Measurements from ENCODE around the gene KCNH8. TPM values are rescaled to one million over a fixed set of nuclear protein-coding genes. Genes with fewer than 3 reads are reported as not detected.

KCNH8 gene
- total and polyA plus RNA-seq, 9 donors = 0.08 to 0.37 (median 0.12) TPM

GRCh38 chr3:19522305-19522704 is 374.0 kb downstream of the KCNH8 start:
- DNase-seq = no peak
- Histone ChIP-seq H3K27me3 (ENCODE audit: control insufficient read depth, insufficient read depth, low read length) (no peaks in the 10 kb centered on the region), H3K4me1 (ENCODE audit: control insufficient read depth, insufficient read depth, low read length) (no peaks in the 10 kb centered on the region), H3K9me3 (replicated peaks; ENCODE audit: control insufficient read depth, low read depth, low read length) (no peaks in the 10 kb centered on the region), H3K27ac (ENCODE audit: low read length) (no peak overlapping the region), H3K36me3 (ENCODE audit: control insufficient read depth, insufficient read depth, low read length) (no peaks in the 10 kb centered on the region), H3K4me3 (ENCODE audit: low read length) (no peak overlapping the region)
- WGBS (ENCODE audit: insufficient coverage) = 100% methylated on average over 1 of the region's 1 CpG

GRCh38 chr3:19526071-19526470 is 377.8 kb downstream of the KCNH8 start:
- Histone ChIP-seq H3K4me3 (ENCODE audit: low read length) (no peak overlapping the region), H3K36me3 (ENCODE audit: control insufficient read depth, insufficient read depth, low read length) (no peaks in the 10 kb centered on the region), H3K27me3 (ENCODE audit: control insufficient read depth, insufficient read depth, low read length) (no peaks in the 10 kb centered on the region), H3K4me1 (ENCODE audit: control insufficient read depth, insufficient read depth, low read length) (no peaks in the 10 kb centered on the region), H3K27ac (ENCODE audit: low read length) (no peak overlapping the region), H3K9me3 (replicated peaks; ENCODE audit: control insufficient read depth, low read depth, low read length) (no peaks in the 10 kb centered on the region)
- no peak for DNase-seq
- no CpG with 5 or more reads among the region's 3 CpGs for WGBS (ENCODE audit: insufficient coverage)

GRCh38 chr3:19527746-19528145 is 379.4 kb downstream of the KCNH8 start:
- Histone ChIP-seq H3K27ac (ENCODE audit: low read length) (no peak overlapping the region), H3K4me3 (ENCODE audit: low read length) (no peak overlapping the region), H3K36me3 (ENCODE audit: control insufficient read depth, insufficient read depth, low read length) (no peaks in the 10 kb centered on the region), H3K27me3 (ENCODE audit: control insufficient read depth, insufficient read depth, low read length) (no peaks in the 10 kb centered on the region), H3K4me1 (ENCODE audit: control insufficient read depth, insufficient read depth, low read length) (no peaks in the 10 kb centered on the region), H3K9me3 (replicated peaks; ENCODE audit: control insufficient read depth, low read depth, low read length) (no peaks in the 10 kb centered on the region)
- 71% methylated on average over 1 of the region's 1 CpG for WGBS (ENCODE audit: insufficient coverage)
- no peak for DNase-seq

- no peak for DNase-seq
- Histone ChIP-seq H3K27ac (ENCODE audit: low read length) (no peak overlapping the region), H3K4me3 (ENCODE audit: low read length) (no peak overlapping the region), H3K9me3 (replicated peaks; ENCODE audit: control insufficient read depth, low read depth, low read length) (no peaks in the 10 kb centered on the region), H3K4me1 (ENCODE audit: control insufficient read depth, insufficient read depth, low read length) (no peaks in the 10 kb centered on the region), H3K36me3 (ENCODE audit: control insufficient read depth, insufficient read depth, low read length) (no peaks in the 10 kb centered on the region), H3K27me3 (ENCODE audit: control insufficient read depth, insufficient read depth, low read length) (no peaks in the 10 kb centered on the region)
- 57% methylated on average over 1 of the region's 1 CpG for WGBS (ENCODE audit: insufficient coverage)
Measured at GRCh38 chr3:19531426-19531825, 383.1 kb downstream of the KCNH8 start.

- no peaks in the 10 kb centered on the region for H3K36me3 ChIP-seq (ENCODE audit: control insufficient read depth, insufficient read depth, low read length)
- no peak overlapping the region for H3K4me3 ChIP-seq (ENCODE audit: low read length)
- no peaks in the 10 kb centered on the region for H3K9me3 ChIP-seq (replicated peaks; ENCODE audit: control insufficient read depth, low read depth, low read length)
- H3K4me1 ChIP-seq (ENCODE audit: control insufficient read depth, insufficient read depth, low read length) = no peaks in the 10 kb centered on the region
- no peak overlapping the region for H3K27ac ChIP-seq (ENCODE audit: low read length)
- WGBS (ENCODE audit: insufficient coverage) = no CpG with 5 or more reads among the region's 2 CpGs
- no peaks in the 10 kb centered on the region for H3K27me3 ChIP-seq (ENCODE audit: control insufficient read depth, insufficient read depth, low read length)
- no peak for DNase-seq
Measured at GRCh38 chr3:19539518-19540392, 391.4 kb downstream of the KCNH8 start.

DNA sequence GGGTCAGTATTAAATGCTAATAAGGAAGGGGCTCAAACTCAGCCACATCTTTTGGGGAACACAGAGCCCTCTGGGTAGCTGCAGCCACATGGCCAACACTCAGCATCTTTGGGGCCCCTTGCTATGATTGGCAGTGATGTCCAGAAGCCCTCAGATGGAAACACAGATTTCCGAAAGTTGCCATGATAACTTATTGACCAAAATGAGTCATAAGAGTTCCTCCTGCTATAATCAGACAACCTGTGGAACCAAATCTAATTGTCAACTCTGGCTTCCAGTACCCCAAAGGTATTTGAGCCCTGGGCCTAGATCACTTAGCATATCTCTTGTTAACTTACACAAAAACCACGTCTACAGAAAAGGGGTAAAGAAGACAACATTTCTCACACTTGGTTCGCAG is 392.2 kb downstream of the KCNH8 start:
- 93% methylated on average over 3 of the region's 3 CpGs for WGBS (ENCODE audit: insufficient coverage)
- H3K4me3 ChIP-seq (ENCODE audit: low read length) = no peak overlapping the region

DNA sequence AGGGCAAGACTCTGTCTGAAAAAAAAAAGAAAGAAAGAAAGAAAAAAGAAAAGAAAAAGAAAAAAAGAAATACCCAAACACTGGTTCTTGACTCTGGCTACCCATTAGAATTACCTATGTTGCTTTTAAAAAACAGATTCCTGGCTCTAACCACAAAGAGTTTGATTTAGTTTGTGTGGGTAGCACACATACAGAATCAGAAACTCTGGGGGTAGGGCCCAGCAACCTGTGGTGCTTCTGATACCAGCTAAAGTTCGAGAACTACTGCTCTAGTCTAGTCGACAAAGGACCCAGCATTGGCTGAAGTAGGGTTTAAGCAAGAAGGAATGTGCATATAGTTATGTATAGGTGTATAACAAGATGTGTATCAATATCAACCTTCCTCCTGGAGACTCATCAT is 393.0 kb downstream of the KCNH8 start:
- no peaks in the 10 kb centered on the region for H3K9me3 ChIP-seq (replicated peaks; ENCODE audit: control insufficient read depth, low read depth, low read length)
- DNase-seq = no peak
- H3K27me3 ChIP-seq (ENCODE audit: control insufficient read depth, insufficient read depth, low read length) = no peaks in the 10 kb centered on the region
- no peaks in the 10 kb centered on the region for H3K36me3 ChIP-seq (ENCODE audit: control insufficient read depth, insufficient read depth, low read length)
- no peak overlapping the region for H3K27ac ChIP-seq (ENCODE audit: low read length)
- H3K4me3 ChIP-seq (ENCODE audit: low read length) = no peak overlapping the region
- no peaks in the 10 kb centered on the region for H3K4me1 ChIP-seq (ENCODE audit: control insufficient read depth, insufficient read depth, low read length)
- WGBS (ENCODE audit: insufficient coverage) = no CpG with 5 or more reads among the region's 2 CpGs

More for the DNA sequence above, 392.2 kb downstream of the KCNH8 start:
- H3K27me3 ChIP-seq (ENCODE audit: control insufficient read depth, insufficient read depth, low read length) = no peaks in the 10 kb centered on the region
- H3K36me3 ChIP-seq (ENCODE audit: control insufficient read depth, insufficient read depth, low read length) = no peaks in the 10 kb centered on the region
- H3K4me1 ChIP-seq (ENCODE audit: control insufficient read depth, insufficient read depth, low read length) = no peaks in the 10 kb centered on the region
- no peaks in the 10 kb centered on the region for H3K9me3 ChIP-seq (replicated peaks; ENCODE audit: control insufficient read depth, low read depth, low read length)
- H3K27ac ChIP-seq (ENCODE audit: low read length) = no peak overlapping the region
- no peak for DNase-seq

GRCh38 chr3:19543212-19543841 is 395.0 kb downstream of the KCNH8 start:
- WGBS (ENCODE audit: insufficient coverage) = 60% methylated on average over 1 of the region's 4 CpGs
- no peaks in the 10 kb centered on the region for H3K36me3 ChIP-seq (ENCODE audit: control insufficient read depth, insufficient read depth, low read length)
- H3K4me1 ChIP-seq (ENCODE audit: control insufficient read depth, insufficient read depth, low read length) = no peaks in the 10 kb centered on the region
- no peak overlapping the region for H3K4me3 ChIP-seq (ENCODE audit: low read length)
- no peak overlapping the region for H3K27ac ChIP-seq (ENCODE audit: low read length)
- H3K9me3 ChIP-seq (replicated peaks; ENCODE audit: control insufficient read depth, low read depth, low read length) = no peaks in the 10 kb centered on the region
- no peak for DNase-seq
- no peaks in the 10 kb centered on the region for H3K27me3 ChIP-seq (ENCODE audit: control insufficient read depth, insufficient read depth, low read length)

DNA sequence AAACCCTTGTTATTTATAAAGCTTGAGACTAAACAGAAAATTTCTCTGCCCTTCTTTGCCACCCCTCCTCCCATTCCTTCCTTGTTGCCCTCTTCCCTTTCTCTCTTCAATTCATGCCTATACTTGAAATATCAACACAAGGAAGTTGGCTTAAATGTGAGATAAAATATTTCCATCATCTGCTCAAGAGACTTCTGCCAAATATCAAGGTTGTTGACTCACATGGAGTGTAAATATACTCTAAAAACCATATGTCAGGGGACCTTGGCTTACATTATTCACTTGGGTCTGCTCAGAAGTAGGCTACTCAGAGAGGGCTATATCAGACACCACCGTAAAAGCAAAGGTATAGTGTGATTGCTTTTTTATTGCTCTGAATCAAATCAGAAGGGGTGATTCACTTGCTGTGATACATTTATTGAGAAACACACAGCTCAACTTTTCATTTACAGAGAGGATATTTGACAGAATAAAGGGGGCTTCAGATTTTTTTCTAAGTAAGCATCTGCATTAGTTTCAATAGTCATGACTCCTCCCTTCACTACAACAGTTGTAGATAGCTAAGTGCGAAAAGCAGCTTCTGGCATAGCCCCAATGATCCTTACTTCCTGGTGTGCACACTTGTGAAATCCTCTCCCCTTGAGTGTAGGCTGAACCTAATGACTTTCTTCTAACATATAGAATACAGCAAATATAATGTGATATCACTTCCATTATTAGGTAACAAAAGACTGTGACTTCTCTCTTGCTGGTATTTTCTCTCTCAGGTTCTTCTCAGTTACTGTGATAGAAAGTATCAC is 399.6 kb downstream of the KCNH8 start:
- DNase-seq = no peak
- Histone ChIP-seq H3K9me3 (replicated peaks; ENCODE audit: control insufficient read depth, low read depth, low read length) (no peaks in the 10 kb centered on the region), H3K27me3 (ENCODE audit: control insufficient read depth, insufficient read depth, low read length) (no peaks in the 10 kb centered on the region), H3K4me3 (ENCODE audit: low read length) (no peak overlapping the region), H3K36me3 (ENCODE audit: control insufficient read depth, insufficient read depth, low read length) (no peaks in the 10 kb centered on the region), H3K27ac (ENCODE audit: low read length) (no peak overlapping the region), H3K4me1 (ENCODE audit: control insufficient read depth, insufficient read depth, low read length) (no peaks in the 10 kb centered on the region)
- no CpG with 5 or more reads among the region's 2 CpGs for WGBS (ENCODE audit: insufficient coverage)
